Myocyte (in vitro differentiated cells): ENCODE results near the gene SLC30A3. TPM values are rescaled to one million over a fixed set of nuclear protein-coding genes. Genes with fewer than 3 reads are reported as not detected.
"Not testable (repeated sequence)": the region's sequence is repeated elsewhere in the genome, so short reads cannot be mapped to it uniquely, and the experiment has no call there.

Experiments
- DNase-seq: peaks from one replicate; pipeline ENCODE4 v3.0.0-alpha.2; 2012; ENCODE audit warnings: low read depth
- polyA plus RNA-seq: library from polyadenylated mRNA; unstranded; fragments of >200 nt; gene quantifications from one replicate; pipeline ENCODE4 v1.2.1, GENCODE V29; 2012; ENCODE audit warnings: missing spikeins
- total RNA-seq: library from RNA; depleted of rRNA; stranded (reverse); fragments of >200 nt; gene quantifications from 2 replicates; pipeline ENCODE4 v1.2.3, GENCODE V29; 2014

The SLC30A3 gene
- 0.03 TPM in 1 of 2 replicates, not detected in the other for total RNA-seq
- 0.76 TPM for polyA plus RNA-seq

- peak; percentile 36 for DNase-seq
Measured at GRCh38 chr2:27262379-27263286, at the start of gene SLC30A3. SLC30A3 (minus strand) TSS chr2:27263047; CDS start chr2:27262906, 141 bp downstream.

GRCh38 chr2:27312152-27312551, 49.3 kb upstream of the SLC30A3 start:
- DNase-seq, result no peak

DNA sequence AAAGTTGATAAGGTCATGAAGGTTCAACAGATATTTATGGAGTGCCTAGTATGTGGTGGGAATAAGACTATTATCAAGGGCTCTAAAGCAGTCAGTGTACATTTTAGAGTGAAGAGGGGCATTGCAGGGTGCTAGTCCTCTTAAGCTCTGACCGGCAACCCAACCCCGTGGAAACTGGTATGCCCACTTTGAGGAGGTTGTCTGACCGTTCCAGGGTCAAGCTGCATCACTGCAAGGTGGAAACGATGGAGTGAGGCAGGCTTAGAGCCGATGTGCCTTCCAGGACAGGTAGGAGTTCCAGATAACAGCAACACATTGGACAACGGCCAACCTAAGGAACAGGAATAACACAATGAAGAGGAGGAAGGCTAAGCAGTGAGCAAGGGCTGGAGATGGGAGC, 46.8 kb upstream of the SLC30A3 start:
- DNase-seq, result no peak

DNA sequence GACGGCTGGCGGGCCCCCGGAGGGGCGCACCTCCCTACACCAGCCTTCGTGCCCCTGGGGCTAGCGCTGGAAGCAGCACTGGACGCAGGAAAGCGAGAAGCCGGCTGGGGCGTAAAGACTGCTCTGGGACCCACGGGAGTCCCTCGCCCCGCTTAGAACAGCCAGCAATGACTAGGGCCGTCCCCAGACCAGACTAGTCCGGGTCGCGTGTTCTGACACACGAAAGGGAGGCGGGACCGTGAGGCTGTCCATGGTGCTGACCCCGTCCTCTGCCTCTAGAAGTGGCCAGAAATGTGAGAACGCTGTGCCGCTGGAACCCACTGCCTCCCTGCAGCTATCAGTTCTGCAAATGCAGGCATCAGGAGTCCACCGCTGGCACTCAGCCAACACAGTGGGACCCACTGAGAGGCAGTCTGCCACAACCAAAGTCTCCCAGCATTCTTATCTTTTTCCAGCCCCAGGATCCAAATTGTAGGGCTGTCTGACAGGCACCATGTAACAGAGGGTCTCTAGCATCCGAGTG, 45.6 kb upstream of the SLC30A3 start, which contains the start of gene UCN:
Gene UCN (minus strand): TSS at position 87 of the 523 bp plus-strand sequence. CDS start 550 bp downstream, outside the sequence.
- peak; percentile 34 for DNase-seq

DNA sequence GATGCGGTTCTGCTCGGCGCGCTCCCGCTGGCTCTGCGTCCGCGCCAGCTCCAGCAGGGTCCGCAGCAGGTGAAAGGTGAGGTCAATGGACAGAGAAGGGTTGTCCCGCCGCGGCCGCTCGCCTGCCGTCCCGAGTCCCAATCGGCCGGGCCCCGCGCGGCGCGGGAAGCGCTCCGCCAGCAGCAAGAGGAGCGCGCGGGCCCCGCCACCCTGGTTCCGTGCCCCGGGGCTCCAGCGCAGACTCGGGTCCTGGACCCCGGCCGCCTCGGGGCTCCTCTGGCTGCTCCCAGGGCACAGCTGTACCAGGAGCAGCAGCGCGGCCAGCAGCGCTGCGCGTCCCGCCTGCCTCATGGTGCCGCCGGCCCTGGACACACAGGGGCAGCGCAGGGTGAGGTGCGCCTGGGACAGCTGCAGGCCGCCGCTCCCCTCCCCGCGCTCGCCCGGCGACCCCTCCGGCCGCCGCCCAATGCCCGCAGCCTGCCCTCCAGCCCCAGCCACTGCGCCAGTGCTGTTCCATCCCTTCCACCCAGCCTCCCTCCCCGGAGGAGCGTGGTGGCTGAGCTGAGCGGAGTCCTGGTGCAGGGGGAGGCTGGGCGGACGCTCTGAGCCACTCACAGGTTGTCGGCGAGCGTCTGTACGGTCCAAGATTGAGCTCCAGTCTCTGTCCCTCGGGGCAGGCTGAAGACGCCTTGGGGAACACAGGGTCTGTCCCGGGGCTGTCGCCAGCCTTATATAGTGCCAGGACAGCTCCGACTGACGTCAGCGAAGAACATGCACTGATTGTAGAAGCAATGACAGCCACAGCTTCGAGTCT, 44.9 kb upstream of the SLC30A3 start:
- DNase-seq, result no peak

GRCh38 chr2:27307287-27307544, 44.4 kb upstream of the SLC30A3 start:
- no peak for DNase-seq

DNA sequence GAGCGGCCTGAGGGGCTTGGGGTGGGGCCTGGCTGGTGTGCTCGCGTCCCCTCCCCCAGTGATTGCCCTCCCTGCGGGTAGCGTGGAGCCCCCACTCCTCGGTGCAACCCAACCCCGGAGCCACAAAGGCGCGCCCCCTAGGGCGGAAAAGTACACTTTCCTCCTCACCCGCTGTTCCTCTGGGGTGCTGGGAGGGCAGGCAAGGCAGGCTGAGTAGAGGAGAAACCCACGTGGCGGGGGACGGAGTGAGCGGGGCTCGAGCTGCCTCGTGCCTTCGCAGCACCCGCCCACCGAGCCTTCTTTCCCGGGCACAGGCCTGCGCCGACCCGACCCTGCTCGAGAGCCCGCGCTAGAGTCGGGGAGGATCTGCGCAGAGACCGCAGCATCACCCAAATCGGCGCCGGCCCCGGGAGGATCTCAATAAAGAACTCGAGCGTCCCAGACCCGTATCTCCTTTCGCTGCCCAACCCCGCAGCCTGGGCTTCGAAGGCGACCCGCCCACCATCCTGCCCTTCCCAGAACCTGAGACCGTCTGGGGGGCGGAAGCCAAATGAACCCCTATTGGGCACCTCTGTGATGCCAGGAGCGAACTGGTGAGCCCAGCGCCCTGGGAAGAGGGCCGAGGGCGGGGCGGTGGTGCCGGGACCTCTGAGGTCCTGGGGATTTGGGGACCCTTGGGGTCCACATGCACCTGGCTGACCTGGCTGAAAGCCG, 43.9 kb upstream of the SLC30A3 start:
- no peak for DNase-seq

GRCh38 chr2:27306136-27306535, 43.3 kb upstream of the SLC30A3 start:
- DNase-seq, result no peak

DNA sequence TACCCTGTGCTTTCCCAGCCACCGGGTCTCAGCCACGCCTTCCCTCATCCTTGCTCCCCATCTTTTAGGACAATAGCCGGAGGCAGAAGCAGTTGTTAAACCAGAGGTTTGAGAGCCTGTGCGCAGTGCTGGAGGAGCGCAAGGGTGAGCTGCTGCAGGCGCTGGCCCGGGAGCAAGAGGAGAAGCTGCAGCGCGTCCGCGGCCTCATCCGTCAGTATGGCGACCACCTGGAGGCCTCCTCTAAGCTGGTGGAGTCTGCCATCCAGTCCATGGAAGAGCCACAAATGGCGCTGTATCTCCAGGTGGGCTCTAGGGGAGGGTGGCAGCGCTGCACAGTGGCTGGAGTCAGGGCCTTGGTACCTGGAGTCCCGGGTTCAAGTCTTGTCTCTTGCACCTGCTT, 42.7 kb upstream of the SLC30A3 start:
- DNase-seq, result no peak

- DNase-seq, result no peak
Measured at GRCh38 chr2:27304488-27305240, 41.8 kb upstream of the SLC30A3 start.

DNA sequence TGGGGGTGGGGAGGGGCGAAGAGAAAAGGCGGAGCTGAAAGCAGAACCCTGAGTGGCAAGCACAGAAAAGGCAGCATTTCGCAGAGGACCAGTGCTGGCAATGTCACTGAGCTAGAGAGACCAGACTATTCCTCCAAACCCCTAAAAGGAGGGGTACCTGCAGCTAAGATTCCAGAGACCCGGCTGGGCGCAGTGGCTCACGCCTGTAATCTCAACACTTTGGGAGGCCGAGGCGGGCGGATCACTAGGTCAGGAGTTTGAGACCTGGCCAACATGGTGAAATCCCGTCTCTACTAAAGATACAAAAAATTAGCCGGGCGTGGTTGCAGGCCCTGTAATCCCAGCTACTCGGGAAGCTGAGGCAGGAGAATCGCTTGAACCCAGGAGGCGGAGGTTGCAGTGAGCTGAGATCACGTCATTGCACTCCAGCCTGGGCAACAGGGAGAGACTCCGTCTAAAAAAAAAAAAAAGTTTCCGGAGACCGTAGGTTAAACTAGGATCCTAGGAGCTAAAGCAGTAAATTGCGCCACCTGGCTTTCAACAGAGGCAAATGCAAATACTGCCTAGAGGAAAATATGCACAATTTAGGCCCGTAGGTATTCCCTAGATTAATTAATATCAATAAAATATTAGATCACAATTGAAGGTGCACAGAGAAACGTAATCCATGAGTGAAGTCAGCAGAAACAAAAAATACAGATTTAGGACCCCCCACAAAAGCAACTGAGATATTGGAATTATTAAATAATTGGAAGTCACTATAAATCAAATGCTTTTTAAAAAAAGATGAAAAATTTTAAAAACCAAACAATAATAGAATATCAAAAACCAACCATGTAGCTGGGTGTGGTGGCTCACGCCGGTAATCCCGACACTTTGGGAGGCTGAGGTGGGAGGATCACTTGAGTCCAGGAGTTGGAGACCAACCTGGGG, 40.5 kb upstream of the SLC30A3 start:
- peak; percentile 72 for DNase-seq

DNA sequence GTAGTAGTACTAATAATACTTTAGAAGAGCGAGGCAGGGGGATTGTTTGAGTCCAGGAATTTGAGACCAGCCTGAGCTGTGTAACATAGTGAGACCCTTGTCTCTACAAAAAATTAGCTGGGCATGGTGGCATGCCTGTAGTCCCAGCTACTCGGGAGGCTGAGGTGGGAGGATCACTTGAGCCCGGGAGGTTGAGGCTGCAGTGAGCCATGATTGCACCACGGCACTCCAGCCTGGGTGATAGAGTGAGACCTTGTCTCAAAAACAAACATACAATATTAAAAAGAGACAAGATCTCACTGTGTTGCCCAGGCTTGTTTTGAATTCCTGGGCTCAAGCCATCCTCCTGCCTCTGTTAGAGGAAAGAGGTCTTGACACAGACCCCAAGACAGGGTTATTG, 37.8 kb upstream of the SLC30A3 start:
- DNase-seq, result not testable (repeated sequence)

- no peak for DNase-seq
Measured at GRCh38 chr2:27298391-27299080, 35.7 kb upstream of the SLC30A3 start.

DNA sequence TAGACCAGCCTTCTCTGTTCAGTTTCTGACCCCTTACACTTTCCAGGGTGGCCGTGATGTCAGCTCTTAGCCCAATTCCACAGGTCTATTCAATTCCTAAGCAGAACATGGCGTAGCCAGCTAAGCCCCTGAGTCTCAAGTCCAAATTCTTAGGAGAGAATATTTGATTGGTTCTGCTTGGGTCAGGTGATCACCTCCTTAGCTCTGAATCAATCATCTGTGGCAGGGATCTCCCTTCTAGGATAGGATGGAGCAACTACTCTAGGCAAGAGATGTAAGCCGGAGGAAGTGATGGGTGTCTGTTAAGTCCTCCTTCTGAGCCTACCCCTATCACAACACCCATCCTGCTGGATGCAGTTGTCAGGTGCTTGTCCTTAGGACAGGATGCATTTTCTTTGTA, 34.3 kb upstream of the SLC30A3 start:
- no peak for DNase-seq

GRCh38 chr2:27296481-27296880, 33.6 kb upstream of the SLC30A3 start:
- no peak for DNase-seq

DNA sequence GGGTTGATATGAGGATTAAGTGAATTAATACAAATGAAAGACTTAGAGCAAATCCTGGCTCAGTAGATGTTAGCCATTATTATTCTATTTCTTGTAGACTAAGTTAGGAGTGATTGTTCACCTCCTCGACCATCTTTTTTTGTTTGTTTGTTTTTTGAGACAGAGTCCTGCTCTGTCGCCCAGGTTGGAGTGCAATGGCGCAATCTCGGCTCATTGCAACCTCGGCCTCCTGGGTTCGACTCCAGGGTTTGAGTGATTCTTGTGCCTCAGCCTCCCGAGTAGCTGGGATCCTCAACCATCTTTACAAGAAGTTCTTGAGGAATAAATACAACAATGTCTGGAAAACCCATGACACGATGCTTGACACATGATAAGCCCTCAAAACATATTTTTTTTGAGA, 32.1 kb upstream of the SLC30A3 start:
- DNase-seq, result no peak

- no peak for DNase-seq
Measured at GRCh38 chr2:27291865-27292264, 29.0 kb upstream of the SLC30A3 start.

DNA sequence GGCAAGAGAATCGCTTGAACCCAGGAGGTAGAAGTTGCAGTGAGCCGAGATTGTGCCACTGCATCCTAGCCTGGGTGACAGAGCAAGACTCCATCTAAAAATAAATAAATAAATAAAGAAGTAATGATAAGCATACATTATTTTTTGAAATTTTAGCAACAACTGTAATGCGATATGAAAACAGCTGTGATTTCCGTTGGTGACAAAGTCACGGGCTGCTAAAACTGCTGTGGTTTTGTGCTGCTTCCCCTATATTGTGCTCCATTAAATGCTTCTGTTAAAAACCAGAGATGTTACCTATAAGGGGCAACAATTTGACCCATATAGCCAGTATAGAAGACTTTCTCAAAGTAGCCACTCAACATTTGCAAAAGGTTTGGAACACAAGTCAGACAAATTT, 27.7 kb upstream of the SLC30A3 start:
- no peak for DNase-seq

GRCh38 chr2:27288610-27289009, 25.8 kb upstream of the SLC30A3 start:
- no peak for DNase-seq
